OCI-LY7 (cell line): ENCODE results near the gene ZCWPW2.

Experiments used
- CTCF ChIP-seq: fragments of 200-600 bp; sonication (generic); conservative IDR thresholded peaks from 2 replicates; pipeline ENCODE4 v1.5.1; 2014; ENCODE audit warnings: mild to moderate bottlenecking, antibody characterized with exemption, low read length, moderate library complexity, mixed read lengths
- EZH2phosphoT487 ChIP-seq: fragments of 200-600 bp; sonication (generic); IDR thresholded peaks from 2 replicates; pipeline ENCODE4 v1.6.1; 2018; ENCODE audit warnings: low read depth, borderline replicate concordance, mild to moderate bottlenecking, mixed run types, antibody characterized with exemption, low read length, moderate library complexity, mixed read lengths

- TF ChIP-seq EZH2phosphoT487, result no peak
- TF ChIP-seq CTCF, result no peak
Observed at GRCh38 chr3:28345690-28346089, 2.8 kb upstream of the ZCWPW2 start.
